Natural killer cell (primary cell): ENCODE measurements around the gene SH3RF2. TPM values are rescaled to one million over a fixed set of nuclear protein-coding genes. Genes with fewer than 3 reads are reported as not detected.

Experiments used
- ATAC-seq, 3 donors: fragments of 150-1000 bp in 2 of 3; fragments of 200-7000 bp in 1 of 3; cut with Tn5 transposase; 1 replicate in 1 of 3; 2 replicates in 2 of 3; pipeline ENCODE4 v1.10.0; 2021; ENCODE audit warnings: mild to moderate bottlenecking in 2 of 3, moderate library complexity in 2 of 3
- DNase-seq, 2 donors: peaks; one replicate each; pipeline versions ENCODE4 v3.0.0 to v3.0.0-alpha.2; 2013 to 2021; ENCODE audit warnings: mixed read lengths in 1 of 2
- H3K27ac ChIP-seq: one replicate; pipeline ENCODE4 v1.5.1; 2013; ENCODE audit warnings: mild to moderate bottlenecking, low read length
- H3K27me3 ChIP-seq: one replicate; pipeline ENCODE4 v1.6.1; 2013; ENCODE audit warnings: low read length; ENCODE audit not compliant: control insufficient read depth, insufficient read depth
- H3K36me3 ChIP-seq: one replicate; pipeline ENCODE4 v1.6.1; 2013; ENCODE audit warnings: low read length; ENCODE audit not compliant: control insufficient read depth, insufficient read depth
- H3K4me1 ChIP-seq: one replicate; pipeline ENCODE4 v1.6.1; 2013; ENCODE audit warnings: low read length; ENCODE audit not compliant: control insufficient read depth, insufficient read depth
- H3K4me3 ChIP-seq: one replicate; pipeline ENCODE4 v1.5.1; 2013; ENCODE audit warnings: low read length
- H3K9me3 ChIP-seq: one replicate; pipeline ENCODE4 v1.6.1; 2013; ENCODE audit warnings: low read length; ENCODE audit not compliant: control insufficient read depth, insufficient read depth
- H3K27ac Mint-ChIP-seq, 2 donors: one replicate each; pipeline ENCODE4 v1.8.0; 2022; ENCODE audit warnings: mild to moderate bottlenecking in 2 of 2, mixed read lengths in 2 of 2, moderate library complexity in 1 of 2
- H3K27me3 Mint-ChIP-seq, 2 donors: one replicate each; pipeline ENCODE4 v1.8.0; 2022; ENCODE audit warnings: low read depth in 2 of 2, mixed read lengths in 2 of 2
- H3K36me3 Mint-ChIP-seq: one replicate; pipeline ENCODE4 v1.8.0; 2022; ENCODE audit warnings: mixed read lengths
- H3K4me1 Mint-ChIP-seq, 2 donors: one replicate each; pipeline ENCODE4 v1.8.0; 2022; ENCODE audit warnings: mixed read lengths in 2 of 2
- H3K4me3 Mint-ChIP-seq: one replicate; pipeline ENCODE4 v1.8.0; 2022; ENCODE audit warnings: mild to moderate bottlenecking, moderate library complexity, mixed read lengths
- H3K9me3 Mint-ChIP-seq, 2 donors: one replicate each; pipeline ENCODE4 v1.8.0; 2022; ENCODE audit warnings: mixed read lengths in 2 of 2
- WGBS: methylation state at CpG from one replicate; pipeline ENCODE4 v1.1.7; 2013; ENCODE audit warnings: missing lambda C conversion rate; ENCODE audit not compliant: insufficient coverage; 5-methylcytosine and 5-hydroxymethylcytosine counted together
- intact Hi-C: fragments of 100-400 bp; cut with micrococcal nuclease; formaldehyde crosslinking; loops from one replicate; pipeline ENCODE4 v1.14.2; 2022
- total RNA-seq, 4 donors: library from RNA; stranded (reverse); fragments of 120-200 nt in 1 of 4; gene quantifications; one replicate each; pipeline versions ENCODE4 v1.2.3 to v1.2.4, GENCODE V29; 2013 to 2022
- TF ChIP-seq, protein P1 (sequence below): fragments of 200-600 bp; IDR thresholded peaks from one replicate; pipeline ENCODE4 v1.8.0; 2022; ENCODE audit warnings: antibody characterized with exemption

The SH3RF2 gene
- total RNA-seq, 3 donors from 2014 or later (not counting 1 experiment from before 2014, with no cell fraction given) = 0.28 to 0.35 TPM; not detected in 1

DNA sequence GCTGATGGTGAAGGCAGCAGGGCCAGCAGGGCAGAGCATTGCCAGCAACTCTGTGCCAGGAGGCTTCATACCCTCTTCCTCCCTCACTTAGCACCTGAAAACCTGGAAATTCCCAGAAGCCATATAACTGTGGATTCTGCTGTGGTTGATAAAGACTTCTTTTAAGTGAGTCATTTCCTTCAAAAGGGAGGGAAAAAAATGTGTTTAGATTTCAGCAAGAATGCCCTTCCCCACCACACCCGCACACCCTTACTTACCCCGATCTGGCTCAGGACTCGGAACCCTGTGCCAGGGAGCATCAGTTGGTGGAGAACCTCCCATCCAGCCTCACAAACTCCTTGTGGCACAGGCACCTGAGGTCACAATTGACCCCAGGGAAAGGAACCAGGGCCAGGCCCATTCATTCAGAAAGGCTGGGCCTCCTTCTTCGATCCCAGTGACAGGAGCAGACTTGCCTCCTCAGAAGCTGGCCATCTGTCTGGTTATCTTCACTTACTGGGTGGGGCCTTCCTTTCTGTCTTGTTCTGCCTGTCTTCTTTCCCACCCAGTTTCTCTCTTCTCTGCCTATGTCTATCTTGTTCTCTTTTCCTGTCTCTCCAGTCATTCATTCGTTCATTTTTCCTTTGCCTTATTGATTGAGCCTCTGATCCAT, 106.4 kb downstream of the SH3RF2 start:
- H3K36me3 Mint-ChIP-seq = no peaks in the 10 kb centered on the region
- 85% methylated on average over 5 of the region's 5 CpGs for WGBS

DNA sequence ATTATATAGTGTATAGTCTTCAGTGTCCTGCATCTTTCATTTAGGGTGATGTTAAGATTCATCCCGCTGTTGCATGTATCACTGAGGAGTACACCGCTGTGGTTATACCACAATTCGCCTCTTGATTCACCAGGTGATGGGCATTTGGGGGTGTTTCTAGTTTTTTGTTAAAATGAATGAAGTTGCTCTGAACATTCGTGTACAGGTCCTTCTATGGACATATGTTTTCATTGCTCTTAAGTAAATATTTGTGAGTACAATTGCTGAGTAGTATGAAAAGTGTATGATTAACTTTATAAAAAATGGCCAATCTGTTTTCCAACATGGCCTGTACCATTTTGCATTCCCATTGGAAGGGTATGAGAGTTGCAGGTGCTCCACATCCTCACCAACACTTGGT, 107.3 kb downstream of the SH3RF2 start:
- TF ChIP-seq, protein P1, sequence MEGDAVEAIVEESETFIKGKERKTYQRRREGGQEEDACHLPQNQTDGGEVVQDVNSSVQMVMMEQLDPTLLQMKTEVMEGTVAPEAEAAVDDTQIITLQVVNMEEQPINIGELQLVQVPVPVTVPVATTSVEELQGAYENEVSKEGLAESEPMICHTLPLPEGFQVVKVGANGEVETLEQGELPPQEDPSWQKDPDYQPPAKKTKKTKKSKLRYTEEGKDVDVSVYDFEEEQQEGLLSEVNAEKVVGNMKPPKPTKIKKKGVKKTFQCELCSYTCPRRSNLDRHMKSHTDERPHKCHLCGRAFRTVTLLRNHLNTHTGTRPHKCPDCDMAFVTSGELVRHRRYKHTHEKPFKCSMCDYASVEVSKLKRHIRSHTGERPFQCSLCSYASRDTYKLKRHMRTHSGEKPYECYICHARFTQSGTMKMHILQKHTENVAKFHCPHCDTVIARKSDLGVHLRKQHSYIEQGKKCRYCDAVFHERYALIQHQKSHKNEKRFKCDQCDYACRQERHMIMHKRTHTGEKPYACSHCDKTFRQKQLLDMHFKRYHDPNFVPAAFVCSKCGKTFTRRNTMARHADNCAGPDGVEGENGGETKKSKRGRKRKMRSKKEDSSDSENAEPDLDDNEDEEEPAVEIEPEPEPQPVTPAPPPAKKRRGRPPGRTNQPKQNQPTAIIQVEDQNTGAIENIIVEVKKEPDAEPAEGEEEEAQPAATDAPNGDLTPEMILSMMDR = no peak
- Mint-ChIP-seq H3K27ac (no peak overlapping the region), H3K36me3 (no peaks in the 10 kb centered on the region), H3K27me3 (no peaks in the 10 kb centered on the region), H3K9me3 (no peaks in the 10 kb centered on the region), H3K4me1 (peaks cover 0 to 5% of the 10 kb centered on the region in 2 donors), H3K4me3 (no peak overlapping the region)
- WGBS = 96% methylated on average over 4 of the region's 4 CpGs
- Histone ChIP-seq H3K9me3 (no peaks in the 10 kb centered on the region), H3K4me1 (no peaks in the 10 kb centered on the region), H3K27ac (no peak overlapping the region), H3K27me3 (no peaks in the 10 kb centered on the region), H3K4me3 (no peak overlapping the region), H3K36me3 (no peaks in the 10 kb centered on the region)
- intact Hi-C loops = no loop called here
- ATAC-seq = no peak
- no peak for DNase-seq

More for the DNA sequence above, 106.4 kb downstream of the SH3RF2 start:
- H3K27ac ChIP-seq = no peak overlapping the region
- H3K27me3 ChIP-seq = no peaks in the 10 kb centered on the region
- Mint-ChIP-seq H3K4me1 (peaks cover 0 to 5% of the 10 kb centered on the region in 2 donors), H3K27ac (no peak overlapping the region), H3K4me3 (no peak overlapping the region), H3K9me3 (no peaks in the 10 kb centered on the region), H3K27me3 (no peaks in the 10 kb centered on the region)
- no peaks in the 10 kb centered on the region for H3K4me1 ChIP-seq
- intact Hi-C loops = no loop called here
- ATAC-seq = no peak
- TF ChIP-seq, protein P1 = no peak
- no peak overlapping the region for H3K4me3 ChIP-seq
- no peaks in the 10 kb centered on the region for H3K36me3 ChIP-seq
- no peak for DNase-seq
- H3K9me3 ChIP-seq = no peaks in the 10 kb centered on the region

DNA sequence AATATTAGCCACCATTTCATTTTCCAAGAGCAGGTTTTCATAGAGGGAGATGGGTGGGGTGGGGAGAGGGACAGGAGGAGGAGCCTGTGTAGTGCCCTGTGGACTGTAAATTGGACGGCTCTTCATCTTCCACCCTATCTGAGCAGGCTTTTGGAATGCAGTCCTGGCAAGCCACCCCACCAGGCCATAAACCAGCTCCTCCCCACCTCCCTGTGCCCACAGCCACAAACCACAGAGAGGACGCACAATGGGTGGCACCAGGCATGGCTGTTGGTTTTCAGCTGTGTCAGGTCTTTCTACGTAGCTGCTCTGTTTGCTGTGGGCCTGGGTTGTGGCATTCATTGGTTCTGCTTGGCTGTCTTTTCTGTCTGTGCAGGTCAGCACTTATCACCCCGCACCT, 111.0 kb downstream of the SH3RF2 start:
- ATAC-seq (no peak), DNase-seq (no peak)
- Mint-ChIP-seq H3K4me1 (no peaks in the 10 kb centered on the region), H3K27me3 (peaks cover 7 to 16% of the 10 kb centered on the region in 2 donors), H3K4me3 (no peak overlapping the region), H3K36me3 (no peaks in the 10 kb centered on the region), H3K27ac (no peak overlapping the region), H3K9me3 (no peaks in the 10 kb centered on the region)
- no peaks in the 10 kb centered on the region for H3K9me3 ChIP-seq
- intact Hi-C loops = no loop called here
- no peaks in the 10 kb centered on the region for H3K27me3 ChIP-seq
- no peak overlapping the region for H3K4me3 ChIP-seq
- H3K4me1 ChIP-seq = no peaks in the 10 kb centered on the region
- H3K27ac ChIP-seq = no peak overlapping the region
- no peaks in the 10 kb centered on the region for H3K36me3 ChIP-seq
- TF ChIP-seq, protein P1 = no peak
- WGBS = 35% methylated on average over 4 of the region's 4 CpGs
